Tibial nerve (tissue), 4 donors: Measurements from ENCODE around the gene CERS1. TPM values are rescaled to one million over a fixed set of nuclear protein-coding genes. Genes with fewer than 3 reads are reported as not detected.

ENCODE experiments used
- DNase-seq, 2 donors: peaks; one replicate each; pipeline ENCODE4 v3.0.0-alpha.2; 2019; ENCODE audit warnings: low spot score in 2 of 2
- H3K27ac ChIP-seq, 4 donors: fragments of 200-600 bp; sonication (generic) in 3 of 4; one replicate each; pipeline ENCODE4 v1.5.1; 2017 to 2019; ENCODE audit warnings: mild to moderate bottlenecking in 1 of 4
- H3K27me3 ChIP-seq, 2 donors: fragments of 200-600 bp; sonication (generic) in 1 of 2; one replicate each; pipeline versions ENCODE4 v1.5.1 to v1.6.0; 2017 to 2019
- H3K36me3 ChIP-seq, 3 donors: fragments of 200-600 bp; sonication (generic); one replicate each; pipeline ENCODE4 v1.5.1; 2018 to 2019
- H3K4me1 ChIP-seq, 4 donors: fragments of 200-600 bp; sonication (generic) in 3 of 4; one replicate each; pipeline ENCODE4 v1.5.1; 2017 to 2019
- H3K4me3 ChIP-seq, 4 donors: fragments of 200-600 bp; sonication (generic) in 3 of 4; one replicate each; pipeline ENCODE4 v1.5.1; 2017 to 2019; ENCODE audit warnings: mild to moderate bottlenecking in 1 of 4, moderate library complexity in 1 of 4
- H3K9me3 ChIP-seq, 4 donors: fragments of 200-600 bp; sonication (generic) in 3 of 4; one replicate each; pipeline ENCODE4 v1.5.1; 2017 to 2019
- EP300 ChIP-seq, 2 donors: sonication (generic); formaldehyde crosslinking; IDR thresholded peaks; one replicate each; pipeline ENCODE4 v1.6.1; 2017; ENCODE audit warnings: antibody characterized with exemption in 2 of 2, mild to moderate bottlenecking in 1 of 2
- POLR2A ChIP-seq, 2 donors: fragments of 450-650 bp; IDR thresholded peaks; one replicate each; pipeline ENCODE4 v1.6.1; 2017; ENCODE audit warnings: antibody characterized with exemption in 2 of 2, mild to moderate bottlenecking in 2 of 2, moderate library complexity in 2 of 2
- WGBS, 2 donors: methylation state at CpG; one replicate each; pipeline ENCODE4 v1.1.5; 2018; 5-methylcytosine and 5-hydroxymethylcytosine counted together
- total RNA-seq, 4 donors: library from RNA; depleted of rRNA; stranded (reverse); fragments of >200 nt; gene quantifications; one replicate each; pipeline ENCODE4 v1.1.0, GENCODE V29; 2016
- TF ChIP-seq, protein P1 (sequence below), 5 experiments: fragments of 200-600 bp in 3 of 5; fragments of 450-650 bp in 2 of 5; sonication (generic) in 3 of 5; IDR thresholded peaks; one replicate each; pipeline ENCODE4 v1.5.1; 2016 to 2019; ENCODE audit warnings: antibody characterized with exemption in 5 of 5, mild to moderate bottlenecking in 3 of 5, moderate library complexity in 2 of 5

CERS1 gene
- total RNA-seq, 4 donors from 2014 or later = 7.0 to 14.9 (median 13.4) TPM

DNA sequence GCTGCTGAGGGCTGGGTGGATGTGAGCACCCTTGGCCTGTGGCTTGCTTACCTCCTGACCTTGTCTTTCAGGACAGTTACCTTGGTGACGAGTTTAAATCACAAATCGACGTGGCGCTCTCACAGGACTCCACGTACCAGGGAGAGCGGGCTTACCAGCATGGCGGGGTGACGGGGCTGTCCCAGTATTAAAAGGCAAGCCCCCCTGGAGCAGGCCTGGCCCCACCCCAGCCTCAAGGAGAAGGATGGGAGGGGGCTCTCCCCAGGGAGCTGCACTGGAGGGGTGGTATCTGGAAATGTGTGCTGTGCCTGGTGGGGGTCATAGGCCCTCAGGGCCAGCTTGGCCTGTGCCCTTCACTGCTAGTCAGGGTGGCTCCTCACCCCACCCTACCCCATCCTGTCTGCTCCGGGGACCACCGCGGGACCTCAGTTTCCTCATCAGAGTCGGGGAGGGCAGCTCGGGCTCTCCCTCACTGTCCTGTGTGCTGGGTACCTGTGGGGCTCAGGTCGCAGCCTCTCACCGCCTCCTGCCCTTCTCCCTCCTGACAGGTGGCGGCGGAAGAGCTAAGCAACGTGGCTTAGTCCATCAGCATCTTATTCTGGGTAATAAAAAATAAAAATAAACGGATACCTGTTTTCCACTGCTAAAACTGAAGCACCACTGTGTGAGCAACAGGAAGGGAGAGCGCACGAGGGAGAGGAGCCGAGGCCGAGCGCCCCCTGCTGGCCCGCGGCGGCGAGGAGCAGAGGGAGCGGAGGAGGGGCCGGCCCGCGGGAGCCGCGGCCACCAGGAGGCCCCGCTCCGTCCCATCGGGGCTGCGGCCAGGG is 29.8 kb downstream of the CERS1 start:
- Histone ChIP-seq H3K4me3 (no peak overlapping the region), H3K9me3 (no peaks in the 10 kb centered on the region), H3K4me1 (peaks cover 0 to 22% (median 10%) of the 10 kb centered on the region in 4 donors), H3K36me3 (peaks cover 11 to 86% (median 33%) of the 10 kb centered on the region in 3 donors), H3K27ac (peak overlapping the region in 1 of 4 donors; percentile 8), H3K27me3 (no peaks in the 10 kb centered on the region)
- peak; percentile 36 to 51 for DNase-seq
- no peak for TF ChIP-seq POLR2A (IDR thresholded peaks at IDR 0.05)
- TF ChIP-seq, protein P1, sequence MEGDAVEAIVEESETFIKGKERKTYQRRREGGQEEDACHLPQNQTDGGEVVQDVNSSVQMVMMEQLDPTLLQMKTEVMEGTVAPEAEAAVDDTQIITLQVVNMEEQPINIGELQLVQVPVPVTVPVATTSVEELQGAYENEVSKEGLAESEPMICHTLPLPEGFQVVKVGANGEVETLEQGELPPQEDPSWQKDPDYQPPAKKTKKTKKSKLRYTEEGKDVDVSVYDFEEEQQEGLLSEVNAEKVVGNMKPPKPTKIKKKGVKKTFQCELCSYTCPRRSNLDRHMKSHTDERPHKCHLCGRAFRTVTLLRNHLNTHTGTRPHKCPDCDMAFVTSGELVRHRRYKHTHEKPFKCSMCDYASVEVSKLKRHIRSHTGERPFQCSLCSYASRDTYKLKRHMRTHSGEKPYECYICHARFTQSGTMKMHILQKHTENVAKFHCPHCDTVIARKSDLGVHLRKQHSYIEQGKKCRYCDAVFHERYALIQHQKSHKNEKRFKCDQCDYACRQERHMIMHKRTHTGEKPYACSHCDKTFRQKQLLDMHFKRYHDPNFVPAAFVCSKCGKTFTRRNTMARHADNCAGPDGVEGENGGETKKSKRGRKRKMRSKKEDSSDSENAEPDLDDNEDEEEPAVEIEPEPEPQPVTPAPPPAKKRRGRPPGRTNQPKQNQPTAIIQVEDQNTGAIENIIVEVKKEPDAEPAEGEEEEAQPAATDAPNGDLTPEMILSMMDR (IDR thresholded peaks at IDR 0.05) = peak; percentile 95 to 98 (median 96)
- 41 to 46% methylated on average over 38 of the region's 38 CpGs for WGBS, 2 donors

DNA sequence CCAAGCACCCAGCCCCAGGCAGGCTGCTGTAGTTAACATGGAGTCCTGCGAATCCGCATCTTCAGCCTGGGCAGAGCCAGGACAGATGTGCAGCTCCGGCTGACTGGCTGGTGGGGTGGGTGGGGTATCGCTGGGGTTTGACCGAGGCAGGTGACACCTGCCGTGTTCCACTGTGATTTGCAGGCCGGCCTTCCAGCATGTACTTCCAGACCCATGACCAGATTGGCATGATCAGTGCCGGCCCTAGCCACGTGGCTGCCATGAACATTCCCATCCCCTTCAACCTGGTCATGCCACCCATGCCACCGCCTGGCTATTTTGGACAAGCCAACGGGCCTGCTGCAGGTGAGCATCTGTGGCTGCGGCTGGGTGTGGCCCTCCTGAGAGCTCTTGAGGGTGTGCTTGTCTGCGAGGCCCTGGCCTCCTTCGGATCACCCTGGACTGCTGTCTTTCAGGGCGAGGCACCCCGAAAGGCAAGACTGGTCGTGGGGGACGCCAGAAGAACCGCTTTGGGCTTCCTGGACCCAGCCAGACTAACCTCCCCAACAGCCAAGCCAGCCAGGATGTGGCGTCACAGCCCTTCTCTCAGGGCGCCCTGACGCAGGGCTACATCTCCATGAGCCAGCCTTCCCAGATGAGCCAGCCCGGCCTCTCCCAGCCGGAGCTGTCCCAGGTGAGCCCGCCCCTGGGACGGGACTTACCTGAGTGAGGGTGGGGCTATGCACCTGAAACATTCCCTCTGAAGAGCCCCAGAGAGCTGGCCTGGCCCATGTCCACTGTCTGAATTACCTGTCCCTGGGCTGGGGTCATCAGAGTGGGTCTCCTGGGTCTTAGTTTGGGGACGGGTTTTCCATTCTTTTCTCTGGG is 30.6 kb downstream of the CERS1 start:
- no peak for DNase-seq
- Histone ChIP-seq H3K36me3 (peaks cover 11 to 94% (median 41%) of the 10 kb centered on the region in 3 donors), H3K27me3 (no peaks in the 10 kb centered on the region), H3K9me3 (no peaks in the 10 kb centered on the region), H3K27ac (no peak overlapping the region), H3K4me3 (no peak overlapping the region), H3K4me1 (peaks cover 0 to 20% (median 8%) of the 10 kb centered on the region in 4 donors)
- TF ChIP-seq POLR2A (IDR thresholded peaks at IDR 0.05) = no peak
- TF ChIP-seq, protein P1 (IDR thresholded peaks at IDR 0.05) = no peak
- TF ChIP-seq EP300 (IDR thresholded peaks at IDR 0.05) = no peak
- 89 to 93% methylated on average over 20 to 23 of the region's 27 CpGs for WGBS, 2 donors

DNA sequence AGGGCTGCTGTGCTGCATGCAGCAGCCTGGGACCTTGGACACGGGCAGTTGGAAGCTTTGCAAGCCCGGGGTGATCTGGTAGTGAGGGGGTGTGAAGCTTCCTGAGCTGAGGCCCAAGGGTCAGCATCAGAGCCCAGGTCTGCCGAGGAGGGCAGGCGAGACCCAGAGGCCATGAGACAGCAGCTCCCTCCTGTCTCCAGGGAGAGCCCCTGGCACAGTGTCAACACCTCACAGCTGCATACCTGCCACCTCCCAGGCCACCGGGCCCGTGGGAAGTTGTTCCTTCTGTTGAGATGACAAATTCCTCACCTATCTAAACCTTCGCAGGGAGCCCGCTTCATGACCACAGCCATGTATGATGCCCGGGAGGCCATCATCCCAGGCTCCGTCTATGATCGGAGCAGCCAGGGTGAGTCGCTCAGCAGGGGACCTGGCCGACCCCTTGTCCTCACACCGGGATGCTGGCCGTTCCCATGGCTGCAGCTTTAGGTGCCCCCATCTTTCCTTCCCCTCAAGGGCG is 32.1 kb downstream of the CERS1 start:
- Histone ChIP-seq H3K4me3 (no peak overlapping the region), H3K4me1 (peaks cover 0 to 9% (median 3%) of the 10 kb centered on the region in 4 donors), H3K9me3 (no peaks in the 10 kb centered on the region), H3K27ac (no peak overlapping the region), H3K27me3 (no peaks in the 10 kb centered on the region), H3K36me3 (peaks cover 11 to 99% (median 50%) of the 10 kb centered on the region in 3 donors)
- DNase-seq = no peak
- WGBS, 2 donors = 74 to 79% methylated on average over 12 of the region's 16 CpGs
- no peak for TF ChIP-seq EP300 (IDR thresholded peaks at IDR 0.05)

DNA sequence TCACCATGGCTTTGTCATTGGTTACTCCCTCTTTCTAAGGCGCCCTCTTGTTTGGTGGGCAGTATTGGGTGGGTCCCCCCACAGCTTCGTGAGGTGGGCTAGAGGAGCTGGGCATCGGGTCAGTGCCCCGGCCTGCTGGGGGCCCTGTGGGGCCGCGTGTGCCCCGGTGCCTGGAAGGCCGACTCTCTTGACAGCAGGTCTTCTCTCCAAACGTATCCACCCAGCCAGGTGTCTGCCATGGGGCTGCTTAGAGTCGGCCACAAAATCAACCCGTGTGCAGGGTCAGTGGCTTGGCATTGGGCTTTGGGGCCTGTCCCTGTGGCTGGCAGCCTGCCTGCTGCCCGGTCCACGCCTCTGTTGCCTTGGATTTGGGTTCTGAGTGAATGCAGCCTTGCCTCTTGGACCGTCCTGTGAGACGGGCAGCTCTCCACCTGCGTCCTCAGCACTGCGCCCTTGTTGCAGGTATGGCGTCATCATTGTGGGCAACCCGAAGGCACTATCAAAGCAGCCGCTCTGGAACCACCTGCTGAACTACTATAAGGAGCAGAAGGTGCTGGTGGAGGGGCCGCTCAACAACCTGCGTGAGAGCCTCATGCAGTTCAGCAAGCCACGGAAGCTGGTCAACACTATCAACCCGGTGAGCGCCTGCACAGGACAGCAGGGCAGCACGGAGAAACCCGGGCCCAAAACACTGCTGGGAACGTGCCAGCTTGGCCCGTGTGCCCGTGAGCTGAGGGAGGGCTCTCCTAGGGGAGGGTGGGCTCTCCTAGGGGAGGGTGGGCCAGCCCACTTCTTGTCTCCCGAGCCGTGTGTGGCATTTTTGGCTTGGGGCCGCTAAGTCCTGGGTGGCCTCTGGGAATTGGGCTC is 32.7 kb downstream of the CERS1 start:
- Histone ChIP-seq H3K4me3 (no peak overlapping the region), H3K9me3 (no peaks in the 10 kb centered on the region), H3K27me3 (no peaks in the 10 kb centered on the region), H3K27ac (no peak overlapping the region), H3K36me3 (peaks cover 11 to 100% (median 54%) of the 10 kb centered on the region in 3 donors), H3K4me1 (peaks cover 0 to 9% (median 3%) of the 10 kb centered on the region in 4 donors)
- no peak for DNase-seq
- whole genome bisulfite sequencing, 2 donors = 86 to 94% methylated on average over 25 to 33 of the region's 33 CpGs
- TF ChIP-seq POLR2A (IDR thresholded peaks at IDR 0.05) = no peak
- no peak for TF ChIP-seq EP300 (IDR thresholded peaks at IDR 0.05)
- TF ChIP-seq, protein P1 (IDR thresholded peaks at IDR 0.05) = no peak

DNA sequence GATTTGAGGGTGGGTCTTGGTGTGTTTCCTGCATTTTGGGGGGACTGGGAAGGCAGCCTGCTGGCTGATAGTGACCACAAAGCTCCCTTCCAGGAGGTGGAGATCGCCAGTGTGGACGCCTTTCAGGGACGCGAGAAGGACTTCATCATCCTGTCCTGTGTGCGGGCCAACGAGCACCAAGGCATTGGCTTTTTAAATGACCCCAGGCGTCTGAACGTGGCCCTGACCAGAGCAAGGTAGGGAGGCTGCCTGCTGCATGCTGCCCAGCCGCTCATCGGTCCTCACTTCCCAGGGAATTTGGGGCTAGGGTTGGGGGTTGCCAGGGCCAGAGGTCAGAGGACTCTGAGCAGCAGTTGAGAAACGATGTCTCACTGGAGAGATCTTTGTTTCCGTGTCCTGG is 34.0 kb downstream of the CERS1 start:
- WGBS, 2 donors = 86 to 89% methylated on average over 10 to 12 of the region's 12 CpGs
- peaks cover 0 to 9% (median 2%) of the 10 kb centered on the region in 4 donors for H3K4me1 ChIP-seq
- H3K27ac ChIP-seq = no peak overlapping the region
- no peaks in the 10 kb centered on the region for H3K9me3 ChIP-seq
- no peak for DNase-seq
- TF ChIP-seq POLR2A (IDR thresholded peaks at IDR 0.05) (no peak), EP300 (IDR thresholded peaks at IDR 0.05) (no peak)
- TF ChIP-seq, protein P1 (IDR thresholded peaks at IDR 0.05) = no peak
- H3K4me3 ChIP-seq = no peak overlapping the region
- H3K36me3 ChIP-seq = peaks cover 8 to 100% (median 58%) of the 10 kb centered on the region in 3 donors
- no peaks in the 10 kb centered on the region for H3K27me3 ChIP-seq
